SK-N-SH treated with all-trans-retinoic acid at 6 μM for 48 hours (cell line): ENCODE measurements around the gene EWSR1.

ENCODE experiments used
- ATAC-seq: fragments of 200-7000 bp; cut with Tn5 transposase; 3 replicates; pipeline ENCODE4 v1.9.1; 2020; ENCODE audit warnings: mild to moderate bottlenecking, moderate library complexity
- BACH2 ChIP-seq: fragments of 250-450 bp; sonication (Bioruptor Pico); IDR thresholded peaks from 2 replicates; pipeline ENCODE4 v1.9.0; 2021; ENCODE audit warnings: mild to moderate bottlenecking, borderline replicate concordance
- CREB5 ChIP-seq: fragments of 250-450 bp; sonication (Bioruptor Pico); IDR thresholded peaks from 2 replicates; pipeline ENCODE4 v1.5.1; 2020; ENCODE audit warnings: low read depth, mild to moderate bottlenecking, moderate library complexity
- CSDC2 ChIP-seq: fragments of 250-450 bp; sonication (Bioruptor Pico); IDR thresholded peaks from 2 replicates; pipeline ENCODE4 v1.5.0; 2020; ENCODE audit warnings: mild to moderate bottlenecking, moderate library complexity
- GLIS3 ChIP-seq: fragments of 250-450 bp; sonication (Bioruptor Pico); IDR thresholded peaks from 2 replicates; pipeline ENCODE4 v1.5.0; 2020; ENCODE audit warnings: mild to moderate bottlenecking, moderate library complexity
- ISL1 ChIP-seq: fragments of 250-450 bp; sonication (Bioruptor Pico); IDR thresholded peaks from 2 replicates; pipeline ENCODE4 v2.1.2; 2022; ENCODE audit warnings: mild to moderate bottlenecking, moderate library complexity
- OSR1 ChIP-seq: fragments of 250-450 bp; sonication (Bioruptor Pico); IDR thresholded peaks from 2 replicates; pipeline ENCODE4 v1.8.0; 2022; ENCODE audit warnings: moderate library complexity, mild to moderate bottlenecking, inconsistent platforms
- PATZ1 ChIP-seq: fragments of 250-450 bp; sonication (Bioruptor Pico); IDR thresholded peaks from 2 replicates; pipeline ENCODE4 v1.8.0; 2020; ENCODE audit warnings: mild to moderate bottlenecking, moderate library complexity, borderline replicate concordance
- PPARA ChIP-seq: fragments of 250-450 bp; sonication (Bioruptor Pico); IDR thresholded peaks from 2 replicates; pipeline ENCODE4 v1.5.0; 2020; ENCODE audit warnings: mild to moderate bottlenecking, borderline replicate concordance
- TCF4 ChIP-seq: fragments of 250-450 bp; sonication (Bioruptor Pico); IDR thresholded peaks from 2 replicates; pipeline ENCODE4 v1.8.0; 2021; ENCODE audit warnings: mild to moderate bottlenecking, moderate library complexity, borderline replicate concordance
- TOX ChIP-seq: fragments of 250-450 bp; sonication (Bioruptor Pico); IDR thresholded peaks from 2 replicates; pipeline ENCODE4 v1.8.0; 2021; ENCODE audit warnings: mild to moderate bottlenecking, moderate library complexity, borderline replicate concordance
- ZFP3 ChIP-seq: fragments of 250-450 bp; sonication (Bioruptor Pico); IDR thresholded peaks from 2 replicates; pipeline ENCODE4 v1.5.0; 2020; ENCODE audit warnings: mild to moderate bottlenecking, moderate library complexity
- ZFP30 ChIP-seq: fragments of 450-650 bp; formaldehyde crosslinking; IDR thresholded peaks from 2 replicates; pipeline ENCODE4 v1.5.0; 2022; ENCODE audit warnings: mild to moderate bottlenecking, moderate library complexity
- ZNF565 ChIP-seq: fragments of 450-650 bp; formaldehyde crosslinking; conservative IDR thresholded peaks from 2 replicates; pipeline ENCODE4 v1.5.0; 2020; ENCODE audit warnings: low read depth, mild to moderate bottlenecking, moderate library complexity
- ZNF8 ChIP-seq: fragments of 450-650 bp; formaldehyde crosslinking; IDR thresholded peaks from 2 replicates; pipeline ENCODE4 v1.5.0; 2020; ENCODE audit warnings: mild to moderate bottlenecking, moderate library complexity
- TF ChIP-seq, protein P1 (sequence below): fragments of 250-450 bp; sonication (Bioruptor Pico); IDR thresholded peaks from 2 replicates; pipeline ENCODE4 v1.5.1; 2021; ENCODE audit warnings: mild to moderate bottlenecking, moderate library complexity
- TF ChIP-seq, protein P2 (sequence below): fragments of 250-450 bp; sonication (Bioruptor Pico); IDR thresholded peaks from 2 replicates; pipeline ENCODE4 v1.5.0; 2020; ENCODE audit warnings: mild to moderate bottlenecking, moderate library complexity
- TF ChIP-seq, protein P3 (sequence below): fragments of 250-450 bp; sonication (Bioruptor Pico); IDR thresholded peaks from 2 replicates; pipeline ENCODE4 v1.8.0; 2021; ENCODE audit warnings: low read depth, mild to moderate bottlenecking, moderate library complexity, borderline replicate concordance

EWSR1 gene

DNA sequence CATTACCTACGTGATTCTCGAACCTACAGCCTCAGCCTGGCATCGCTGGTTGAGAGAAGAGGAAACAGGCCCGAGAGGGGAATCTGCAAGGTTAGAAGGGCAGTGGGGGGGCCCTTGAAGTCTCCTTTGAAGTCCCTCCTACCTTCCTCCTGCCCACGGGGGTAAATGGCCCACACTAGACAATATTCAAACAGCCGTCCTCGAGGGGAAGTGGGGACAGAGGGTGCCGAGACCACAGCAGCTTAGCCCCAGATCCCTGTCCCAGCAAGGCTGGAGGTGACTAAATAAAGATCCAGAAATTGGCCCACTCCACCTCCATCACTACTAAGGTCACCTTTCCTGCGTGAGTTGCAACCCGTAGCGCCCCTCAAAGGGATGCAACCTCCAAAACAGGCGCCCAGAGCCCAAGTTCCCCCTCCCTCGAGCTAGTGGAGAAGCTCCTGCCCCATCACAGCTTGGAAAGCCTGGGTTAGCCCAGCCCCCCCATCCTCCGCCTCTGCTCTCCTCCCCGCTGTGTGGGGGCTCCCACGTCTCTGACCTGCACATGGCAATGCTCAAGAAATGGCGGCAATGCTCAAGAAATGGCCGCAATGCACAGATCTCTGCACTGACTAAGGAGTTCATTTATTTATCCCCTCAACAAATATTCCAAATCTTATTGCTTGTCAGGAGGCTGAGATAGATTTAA lies 48.2 kb downstream of the EWSR1 start (continued):
- no peak for TF ChIP-seq PATZ1
- TF ChIP-seq ZNF565 (CRISPR knock-in tag): no peak
- TF ChIP-seq ZFP30 (CRISPR knock-in tag): no peak
- TF ChIP-seq OSR1 (CRISPR knock-in tag): no peak

DNA sequence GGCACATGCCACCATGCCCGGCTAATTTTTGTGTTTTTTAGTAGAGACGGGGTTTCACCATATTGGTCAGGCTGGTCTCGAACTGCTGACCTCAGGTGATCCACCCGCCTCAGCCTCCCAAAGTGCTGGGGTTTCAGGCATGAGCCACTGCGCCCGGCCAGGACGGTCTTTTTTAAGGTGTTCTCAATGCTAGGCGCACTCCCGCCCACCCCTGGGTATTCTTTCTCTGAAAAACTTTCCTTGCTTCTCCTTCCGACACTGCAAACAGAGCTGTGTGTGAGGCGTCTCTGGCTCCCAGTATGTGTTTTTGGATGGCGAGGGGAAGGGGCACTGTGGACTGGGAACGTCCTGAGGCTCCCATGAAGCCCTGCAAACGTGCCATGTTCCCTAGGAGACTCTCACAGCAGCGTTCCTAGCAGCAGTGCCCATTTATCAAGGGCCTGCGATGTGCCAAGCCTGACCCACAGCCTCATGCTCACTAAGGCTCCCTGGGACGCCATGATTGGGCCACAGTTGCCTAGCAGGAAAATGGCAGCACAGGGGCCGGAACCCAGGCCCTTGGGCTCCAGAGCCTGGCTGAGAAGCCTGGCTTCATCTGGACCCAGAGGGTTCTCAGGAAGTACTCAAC lies 49.9 kb downstream of the EWSR1 start:
- no peak for ATAC-seq
- TF ChIP-seq CSDC2 (CRISPR knock-in tag) (no peak), TOX (CRISPR knock-in tag) (no peak), CREB5 (CRISPR knock-in tag) (no peak), GLIS3 (CRISPR knock-in tag) (no peak), ZFP3 (CRISPR knock-in tag) (no peak), BACH2 (no peak), TCF4 (CRISPR knock-in tag) (no peak), ISL1 (CRISPR knock-in tag) (no peak), PPARA (no peak)
- TF ChIP-seq, protein P1, sequence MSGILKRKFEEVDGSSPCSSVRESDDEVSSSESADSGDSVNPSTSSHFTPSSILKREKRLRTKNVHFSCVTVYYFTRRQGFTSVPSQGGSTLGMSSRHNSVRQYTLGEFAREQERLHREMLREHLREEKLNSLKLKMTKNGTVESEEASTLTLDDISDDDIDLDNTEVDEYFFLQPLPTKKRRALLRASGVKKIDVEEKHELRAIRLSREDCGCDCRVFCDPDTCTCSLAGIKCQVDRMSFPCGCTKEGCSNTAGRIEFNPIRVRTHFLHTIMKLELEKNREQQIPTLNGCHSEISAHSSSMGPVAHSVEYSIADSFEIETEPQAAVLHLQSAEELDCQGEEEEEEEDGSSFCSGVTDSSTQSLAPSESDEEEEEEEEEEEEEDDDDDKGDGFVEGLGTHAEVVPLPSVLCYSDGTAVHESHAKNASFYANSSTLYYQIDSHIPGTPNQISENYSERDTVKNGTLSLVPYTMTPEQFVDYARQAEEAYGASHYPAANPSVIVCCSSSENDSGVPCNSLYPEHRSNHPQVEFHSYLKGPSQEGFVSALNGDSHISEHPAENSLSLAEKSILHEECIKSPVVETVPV: no peak

DNA sequence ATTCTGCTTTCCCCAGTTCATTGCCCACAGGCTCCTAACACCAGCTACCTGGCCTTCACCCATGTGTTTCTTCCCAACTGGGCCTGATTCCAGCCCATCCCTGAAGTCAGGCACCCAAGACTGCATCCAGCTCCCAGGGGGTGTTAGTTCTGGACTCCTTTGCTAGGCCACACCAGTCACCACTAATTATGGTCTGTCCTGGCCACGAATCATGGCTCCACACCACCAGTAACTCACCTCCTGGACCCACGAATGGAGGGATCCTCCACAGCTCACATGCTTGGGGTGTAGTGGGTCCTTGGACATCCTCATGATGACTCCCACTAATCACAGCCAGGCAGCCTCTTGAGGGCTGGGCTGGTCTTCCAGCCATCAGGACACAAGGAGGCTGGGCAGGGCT lies 51.0 kb downstream of the EWSR1 start:
- no peak for ATAC-seq
- no peak for TF ChIP-seq CREB5 (CRISPR knock-in tag)
- no peak for TF ChIP-seq PATZ1

GRCh38 chr22:29320546-29320945 lies 52.5 kb downstream of the EWSR1 start:
- TF ChIP-seq, protein P2, sequence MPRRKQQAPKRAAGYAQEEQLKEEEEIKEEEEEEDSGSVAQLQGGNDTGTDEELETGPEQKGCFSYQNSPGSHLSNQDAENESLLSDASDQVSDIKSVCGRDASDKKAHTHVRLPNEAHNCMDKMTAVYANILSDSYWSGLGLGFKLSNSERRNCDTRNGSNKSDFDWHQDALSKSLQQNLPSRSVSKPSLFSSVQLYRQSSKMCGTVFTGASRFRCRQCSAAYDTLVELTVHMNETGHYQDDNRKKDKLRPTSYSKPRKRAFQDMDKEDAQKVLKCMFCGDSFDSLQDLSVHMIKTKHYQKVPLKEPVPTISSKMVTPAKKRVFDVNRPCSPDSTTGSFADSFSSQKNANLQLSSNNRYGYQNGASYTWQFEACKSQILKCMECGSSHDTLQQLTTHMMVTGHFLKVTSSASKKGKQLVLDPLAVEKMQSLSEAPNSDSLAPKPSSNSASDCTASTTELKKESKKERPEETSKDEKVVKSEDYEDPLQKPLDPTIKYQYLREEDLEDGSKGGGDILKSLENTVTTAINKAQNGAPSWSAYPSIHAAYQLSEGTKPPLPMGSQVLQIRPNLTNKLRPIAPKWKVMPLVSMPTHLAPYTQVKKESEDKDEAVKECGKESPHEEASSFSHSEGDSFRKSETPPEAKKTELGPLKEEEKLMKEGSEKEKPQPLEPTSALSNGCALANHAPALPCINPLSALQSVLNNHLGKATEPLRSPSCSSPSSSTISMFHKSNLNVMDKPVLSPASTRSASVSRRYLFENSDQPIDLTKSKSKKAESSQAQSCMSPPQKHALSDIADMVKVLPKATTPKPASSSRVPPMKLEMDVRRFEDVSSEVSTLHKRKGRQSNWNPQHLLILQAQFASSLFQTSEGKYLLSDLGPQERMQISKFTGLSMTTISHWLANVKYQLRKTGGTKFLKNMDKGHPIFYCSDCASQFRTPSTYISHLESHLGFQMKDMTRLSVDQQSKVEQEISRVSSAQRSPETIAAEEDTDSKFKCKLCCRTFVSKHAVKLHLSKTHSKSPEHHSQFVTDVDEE (CRISPR knock-in tag): no peak
- TF ChIP-seq, protein P3, sequence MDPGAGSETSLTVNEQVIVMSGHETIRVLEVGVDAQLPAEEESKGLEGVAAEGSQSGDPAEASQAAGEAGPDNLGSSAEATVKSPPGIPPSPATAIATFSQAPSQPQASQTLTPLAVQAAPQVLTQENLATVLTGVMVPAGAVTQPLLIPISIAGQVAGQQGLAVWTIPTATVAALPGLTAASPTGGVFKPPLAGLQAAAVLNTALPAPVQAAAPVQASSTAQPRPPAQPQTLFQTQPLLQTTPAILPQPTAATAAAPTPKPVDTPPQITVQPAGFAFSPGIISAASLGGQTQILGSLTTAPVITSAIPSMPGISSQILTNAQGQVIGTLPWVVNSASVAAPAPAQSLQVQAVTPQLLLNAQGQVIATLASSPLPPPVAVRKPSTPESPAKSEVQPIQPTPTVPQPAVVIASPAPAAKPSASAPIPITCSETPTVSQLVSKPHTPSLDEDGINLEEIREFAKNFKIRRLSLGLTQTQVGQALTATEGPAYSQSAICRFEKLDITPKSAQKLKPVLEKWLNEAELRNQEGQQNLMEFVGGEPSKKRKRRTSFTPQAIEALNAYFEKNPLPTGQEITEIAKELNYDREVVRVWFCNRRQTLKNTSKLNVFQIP (CRISPR knock-in tag): no peak
- TF ChIP-seq ZNF8 (CRISPR knock-in tag) (no peak), ZFP30 (CRISPR knock-in tag) (no peak), CREB5 (CRISPR knock-in tag) (no peak), ISL1 (CRISPR knock-in tag) (no peak)
- TF ChIP-seq, protein P1: no peak
- ATAC-seq: peak; percentile 63
